HG02852 (cell line): ENCODE results near the gene DCN.
"Not testable (repeated sequence)": the region's sequence is repeated elsewhere in the genome, so short reads cannot be mapped to it uniquely, and the experiment has no call there.

Experiments used
- ATAC-seq: cut with Tn5 transposase; IDR thresholded peaks from one replicate; pipeline ENCODE4 v1.9.1; 2021; ENCODE audit warnings: mild to moderate bottlenecking, moderate library complexity; ENCODE audit not compliant: unreplicated experiment

Gene DCN

GRCh38 chr12:91182636-91183455 lies at the start of gene DCN:
TSS of gene DCN (minus strand) at chr12:91182817. CDS start at chr12:91178552, 4,265 bp downstream.
- no peak for ATAC-seq

DNA sequence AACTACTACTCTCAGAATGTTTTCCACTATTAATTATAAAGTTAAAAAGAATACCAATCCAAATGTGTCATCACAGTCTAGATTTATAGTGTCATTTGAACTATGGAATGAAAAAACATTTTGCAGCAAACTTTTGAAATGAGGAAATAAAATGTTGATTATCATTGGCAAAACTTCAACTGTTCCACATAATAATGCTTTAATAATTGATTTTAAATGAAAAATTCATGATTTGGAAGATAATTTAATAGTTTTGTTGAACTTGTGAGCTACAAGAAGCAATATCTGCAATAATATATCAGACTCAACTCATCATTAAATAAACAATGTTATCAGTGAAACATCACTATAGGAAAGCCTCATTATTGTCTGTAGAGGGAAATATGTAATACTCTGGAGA lies 48.2 kb upstream of the DCN start:
- ATAC-seq, result no peak

GRCh38 chr12:91226951-91227350 lies 44.3 kb upstream of the DCN start:
- no peak for ATAC-seq

DNA sequence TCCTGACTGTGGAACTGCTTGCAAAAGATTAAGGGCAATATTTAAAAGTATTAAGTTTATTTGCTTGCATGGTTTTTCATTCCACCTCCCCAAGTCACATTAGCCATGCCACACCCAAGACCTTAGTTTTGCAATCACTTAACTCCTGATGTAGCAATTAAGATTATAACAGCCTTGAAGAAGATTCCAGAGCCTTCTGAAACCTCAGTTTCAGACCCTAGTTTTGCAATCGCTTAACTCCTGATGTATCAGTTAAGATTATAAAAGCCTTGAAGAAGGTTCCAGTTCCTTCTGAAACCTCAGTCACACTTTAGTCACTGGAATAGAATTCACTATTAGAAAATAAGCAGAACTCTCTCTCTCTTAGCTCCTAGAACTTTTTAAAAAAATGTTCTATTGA lies 42.7 kb upstream of the DCN start:
- ATAC-seq, result no peak

DNA sequence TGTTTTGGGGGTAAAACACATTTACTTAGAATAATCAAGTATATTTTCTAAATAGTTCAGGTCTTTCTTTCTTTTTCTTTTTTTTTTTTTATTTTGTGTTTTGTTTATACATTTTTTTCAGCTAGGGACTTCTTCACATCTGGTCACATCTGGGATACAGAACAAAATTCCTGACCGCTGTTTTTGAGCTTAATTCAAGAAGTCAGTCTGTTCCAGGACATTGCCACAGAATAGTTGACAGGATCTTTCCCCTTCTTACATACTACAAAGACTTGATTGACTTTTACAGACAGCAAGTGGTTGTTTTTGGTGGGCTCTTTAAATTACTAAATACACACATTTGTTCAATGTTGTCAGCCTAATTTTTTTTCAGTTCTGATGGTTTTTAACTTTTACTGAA lies 41.8 kb upstream of the DCN start:
- no peak for ATAC-seq

- ATAC-seq, result no peak
Observed at GRCh38 chr12:91222746-91223145, 40.1 kb upstream of the DCN start.

- ATAC-seq, result no peak
Observed at GRCh38 chr12:91219919-91220318, 37.3 kb upstream of the DCN start.

DNA sequence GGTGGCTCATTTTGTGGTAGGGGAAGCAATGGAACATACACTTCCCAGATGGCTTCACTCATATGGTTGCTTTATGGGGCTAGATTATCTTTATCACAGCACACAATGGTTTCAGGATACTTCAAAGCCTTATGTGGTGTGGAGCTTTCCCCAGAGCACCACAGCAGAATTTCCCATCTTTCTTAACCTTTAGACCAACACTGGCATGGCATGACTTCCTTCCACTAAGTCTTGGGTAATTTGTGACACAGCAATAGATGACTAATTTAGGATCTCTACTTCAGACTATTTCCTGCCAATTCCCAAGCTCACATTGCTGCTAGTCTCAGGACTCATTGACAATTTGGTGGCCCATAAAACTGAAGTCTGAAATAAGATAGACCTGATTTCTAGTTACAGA lies 36.9 kb upstream of the DCN start:
- ATAC-seq, result no peak

- no peak for ATAC-seq
Observed at GRCh38 chr12:91216871-91217270, 34.3 kb upstream of the DCN start.

DNA sequence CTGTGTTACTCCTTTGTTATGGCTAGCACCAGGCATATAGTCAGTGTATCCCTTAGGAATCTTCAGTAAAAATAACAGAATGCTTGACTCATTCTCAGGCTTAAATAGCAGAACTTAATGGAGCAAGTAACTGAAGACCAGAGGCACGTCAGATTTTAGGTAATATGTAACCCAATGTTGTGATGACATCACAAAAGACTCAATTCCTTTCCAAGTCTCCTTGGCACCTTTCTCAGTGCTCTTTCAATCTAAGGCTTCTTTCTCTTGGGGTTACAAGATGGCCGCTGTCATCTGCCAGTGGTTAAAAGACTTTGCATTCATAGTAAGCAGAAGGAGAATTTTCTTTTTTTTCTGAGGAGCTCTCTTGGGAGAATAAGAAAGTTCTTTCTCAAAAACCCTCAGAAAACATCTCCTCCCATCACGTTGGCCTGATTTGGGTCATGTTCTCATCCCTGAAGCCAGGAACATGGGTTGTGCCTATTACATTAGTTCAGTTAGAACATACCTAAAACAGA lies 33.4 kb upstream of the DCN start:
- no peak for ATAC-seq

- no peak for ATAC-seq
Observed at GRCh38 chr12:91211866-91212265, 29.2 kb upstream of the DCN start.

GRCh38 chr12:91210618-91211017 lies 28.0 kb upstream of the DCN start:
- no peak for ATAC-seq

DNA sequence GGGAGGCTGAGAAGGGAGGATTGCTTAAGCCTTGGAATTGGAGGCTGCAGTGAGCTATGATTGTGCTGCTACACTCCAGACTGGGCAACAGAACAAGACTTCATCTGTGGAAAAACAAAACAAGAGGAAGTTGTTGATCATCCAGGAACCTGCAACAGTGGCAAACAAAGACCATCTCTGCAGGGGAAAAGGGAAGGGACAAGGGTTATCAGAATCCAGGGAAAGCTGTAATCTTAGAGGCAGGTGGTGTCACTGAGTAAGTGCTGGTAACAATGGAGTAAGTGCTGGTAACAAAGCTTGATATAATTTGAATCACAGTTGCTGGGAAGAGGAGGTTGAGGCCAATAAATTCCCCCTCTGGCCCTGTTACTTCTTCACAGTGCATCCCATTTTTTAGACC lies 27.5 kb upstream of the DCN start:
- ATAC-seq, result no peak

GRCh38 chr12:91207301-91207700 lies 24.7 kb upstream of the DCN start:
- not testable (repeated sequence) for ATAC-seq

- ATAC-seq, result no peak
Observed at GRCh38 chr12:91205811-91206210, 23.2 kb upstream of the DCN start.

GRCh38 chr12:91204421-91204820 lies 21.8 kb upstream of the DCN start:
- ATAC-seq, result no peak

DNA sequence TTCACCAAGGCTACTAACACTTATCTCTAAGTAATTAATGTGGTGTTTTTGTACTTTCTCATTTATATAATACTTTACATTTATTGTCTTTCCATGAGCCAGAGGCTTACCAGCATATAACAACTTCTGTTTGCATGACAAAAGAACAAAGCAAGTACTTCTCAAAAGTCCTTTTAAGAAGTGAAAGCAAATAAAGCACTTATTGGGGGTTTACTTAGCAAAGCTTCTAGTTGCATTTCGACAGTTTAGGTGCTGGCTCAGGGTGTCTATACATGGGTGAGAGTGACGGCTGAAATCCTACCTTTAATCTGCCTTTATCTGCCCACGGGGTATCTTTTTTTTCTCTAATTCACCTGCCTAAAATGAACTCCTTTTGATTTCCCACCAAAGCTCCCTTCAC lies 21.0 kb upstream of the DCN start:
- ATAC-seq, result no peak

DNA sequence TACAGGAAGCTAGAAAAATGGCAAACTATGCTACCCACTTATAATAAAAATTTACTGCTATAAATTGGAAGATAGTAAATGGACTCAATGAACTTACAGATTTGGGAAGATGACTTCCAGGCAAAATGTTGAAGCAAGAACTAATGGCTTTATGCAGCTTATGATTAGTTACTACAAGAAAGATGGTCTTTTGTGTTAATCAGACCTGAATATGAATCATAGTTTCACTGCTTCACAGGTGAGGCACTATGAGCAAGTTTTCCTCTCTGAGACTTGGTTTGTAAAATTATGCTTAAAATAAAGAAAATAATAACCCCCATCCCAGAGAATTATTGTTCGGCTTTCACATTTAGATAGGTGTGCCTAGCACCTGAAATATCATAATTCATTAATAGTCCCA lies 19.8 kb upstream of the DCN start:
- no peak for ATAC-seq

DNA sequence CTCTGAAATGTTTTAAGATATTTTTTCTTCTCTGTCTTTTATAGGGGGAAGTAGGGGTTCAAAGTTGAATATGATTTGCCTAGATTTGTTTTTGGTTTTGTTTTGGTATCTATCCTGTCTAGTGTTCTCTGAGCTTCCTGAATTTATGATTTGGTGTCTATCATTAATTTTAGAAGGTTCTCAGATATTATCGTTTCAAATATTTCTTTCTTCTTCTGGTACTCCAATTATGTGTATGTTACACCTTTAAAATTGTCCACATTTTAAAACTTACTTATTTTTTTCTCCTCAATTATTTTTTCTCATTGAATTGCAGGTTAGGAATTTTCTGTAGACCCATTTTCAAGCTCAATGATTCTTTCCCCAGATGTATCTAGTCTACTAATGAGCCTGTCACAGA lies 13.8 kb upstream of the DCN start:
- ATAC-seq, result no peak

DNA sequence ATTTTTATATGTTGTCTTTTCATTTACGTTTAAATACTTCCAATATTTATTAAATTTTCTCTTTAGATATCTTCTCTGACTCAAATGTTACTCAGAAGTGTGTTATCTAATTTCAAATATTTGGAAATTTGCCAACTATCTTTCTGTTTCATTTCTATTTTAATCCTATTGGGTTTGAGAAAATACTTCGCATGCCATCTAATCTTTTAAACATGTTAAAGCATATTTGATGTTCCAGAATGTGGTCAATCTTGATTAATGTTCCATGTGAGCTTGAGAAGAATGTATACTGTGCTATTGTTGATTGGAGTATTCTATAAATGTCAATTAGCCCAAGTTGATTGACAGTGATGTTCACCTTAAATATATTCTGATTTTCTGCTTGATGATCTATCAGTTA lies 11.9 kb upstream of the DCN start:
- no peak for ATAC-seq

- ATAC-seq, result no peak
Observed at GRCh38 chr12:91191513-91192111, 9.0 kb upstream of the DCN start.

- no peak for ATAC-seq
Observed at GRCh38 chr12:91189516-91189915, 6.9 kb upstream of the DCN start.
